Thoracic aorta (tissue), 2 donors: ENCODE results near the gene MCF2L. TPM values are rescaled to one million over a fixed set of nuclear protein-coding genes. Genes with fewer than 3 reads are reported as not detected.

Experiments used
- ATAC-seq: fragments of 150-250 bp; one replicate; pipeline ENCODE4 v1.8.0; 2017; ENCODE audit warnings: low read depth; ENCODE audit not compliant: insufficient number of reproducible peaks, low FRiP score
- DNase-seq: peaks from one replicate; pipeline ENCODE4 v3.0.0-alpha.2; 2020; ENCODE audit warnings: low spot score
- H3K27ac ChIP-seq, 2 donors: fragments of 200-600 bp; sonication (generic); 1 replicate in 1 of 2; 2 replicates in 1 of 2; pipeline ENCODE4 v1.5.1; 2016; ENCODE audit warnings: mild to moderate bottlenecking in 2 of 2, moderate library complexity in 2 of 2
- H3K27me3 ChIP-seq: fragments of 200-600 bp; sonication (generic); replicated peaks from 2 replicates; pipeline ENCODE4 v1.6.0; 2016; ENCODE audit warnings: mild to moderate bottlenecking; ENCODE audit not compliant: insufficient read depth
- H3K36me3 ChIP-seq: fragments of 200-600 bp; sonication (generic); one replicate; pipeline ENCODE4 v1.5.1; 2016
- H3K4me1 ChIP-seq, 2 donors: fragments of 200-600 bp; sonication (generic); 1 replicate in 1 of 2; 2 replicates in 1 of 2; pipeline versions ENCODE4 v1.5.1 to v1.6.0; 2016; ENCODE audit warnings: low read depth in 2 of 2, mild to moderate bottlenecking in 1 of 2; ENCODE audit not compliant: control insufficient read depth in 1 of 2
- H3K4me3 ChIP-seq: fragments of 200-600 bp; sonication (generic); 2 replicates; pipeline ENCODE4 v1.5.1; 2016; ENCODE audit warnings: mild to moderate bottlenecking
- H3K9me3 ChIP-seq: fragments of 200-600 bp; sonication (generic); 2 replicates; pipeline ENCODE4 v1.5.1; 2016
- total RNA-seq, 2 donors: library from RNA; depleted of rRNA; stranded (reverse); fragments of >200 nt; gene quantifications; one replicate each; pipeline versions ENCODE4 v1.1.0 to v1.2.3, GENCODE V29; 2016
- TF ChIP-seq, protein P1 (sequence below): fragments of 200-600 bp; sonication (generic); IDR thresholded peaks from one replicate; pipeline ENCODE4 v1.5.1; 2019; ENCODE audit warnings: antibody characterized with exemption

Gene MCF2L
- total RNA-seq, 2 donors from 2014 or later = 34.9 to 49.2 TPM

- TF ChIP-seq, protein P1, sequence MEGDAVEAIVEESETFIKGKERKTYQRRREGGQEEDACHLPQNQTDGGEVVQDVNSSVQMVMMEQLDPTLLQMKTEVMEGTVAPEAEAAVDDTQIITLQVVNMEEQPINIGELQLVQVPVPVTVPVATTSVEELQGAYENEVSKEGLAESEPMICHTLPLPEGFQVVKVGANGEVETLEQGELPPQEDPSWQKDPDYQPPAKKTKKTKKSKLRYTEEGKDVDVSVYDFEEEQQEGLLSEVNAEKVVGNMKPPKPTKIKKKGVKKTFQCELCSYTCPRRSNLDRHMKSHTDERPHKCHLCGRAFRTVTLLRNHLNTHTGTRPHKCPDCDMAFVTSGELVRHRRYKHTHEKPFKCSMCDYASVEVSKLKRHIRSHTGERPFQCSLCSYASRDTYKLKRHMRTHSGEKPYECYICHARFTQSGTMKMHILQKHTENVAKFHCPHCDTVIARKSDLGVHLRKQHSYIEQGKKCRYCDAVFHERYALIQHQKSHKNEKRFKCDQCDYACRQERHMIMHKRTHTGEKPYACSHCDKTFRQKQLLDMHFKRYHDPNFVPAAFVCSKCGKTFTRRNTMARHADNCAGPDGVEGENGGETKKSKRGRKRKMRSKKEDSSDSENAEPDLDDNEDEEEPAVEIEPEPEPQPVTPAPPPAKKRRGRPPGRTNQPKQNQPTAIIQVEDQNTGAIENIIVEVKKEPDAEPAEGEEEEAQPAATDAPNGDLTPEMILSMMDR = no peak
- no peak for DNase-seq
- Histone ChIP-seq H3K27ac (no peak overlapping the region), H3K27me3 (peaks cover 3% of the 10 kb centered on the region), H3K9me3 (no peaks in the 10 kb centered on the region), H3K36me3 (no peaks in the 10 kb centered on the region), H3K4me3 (no peak overlapping the region), H3K4me1 (peaks cover 0 to 14% of the 10 kb centered on the region in 2 donors)
- no peak for ATAC-seq
These were observed 145.7 kb downstream of the MCF2L start for GRCh38 chr13:113114511-113115362.

DNA sequence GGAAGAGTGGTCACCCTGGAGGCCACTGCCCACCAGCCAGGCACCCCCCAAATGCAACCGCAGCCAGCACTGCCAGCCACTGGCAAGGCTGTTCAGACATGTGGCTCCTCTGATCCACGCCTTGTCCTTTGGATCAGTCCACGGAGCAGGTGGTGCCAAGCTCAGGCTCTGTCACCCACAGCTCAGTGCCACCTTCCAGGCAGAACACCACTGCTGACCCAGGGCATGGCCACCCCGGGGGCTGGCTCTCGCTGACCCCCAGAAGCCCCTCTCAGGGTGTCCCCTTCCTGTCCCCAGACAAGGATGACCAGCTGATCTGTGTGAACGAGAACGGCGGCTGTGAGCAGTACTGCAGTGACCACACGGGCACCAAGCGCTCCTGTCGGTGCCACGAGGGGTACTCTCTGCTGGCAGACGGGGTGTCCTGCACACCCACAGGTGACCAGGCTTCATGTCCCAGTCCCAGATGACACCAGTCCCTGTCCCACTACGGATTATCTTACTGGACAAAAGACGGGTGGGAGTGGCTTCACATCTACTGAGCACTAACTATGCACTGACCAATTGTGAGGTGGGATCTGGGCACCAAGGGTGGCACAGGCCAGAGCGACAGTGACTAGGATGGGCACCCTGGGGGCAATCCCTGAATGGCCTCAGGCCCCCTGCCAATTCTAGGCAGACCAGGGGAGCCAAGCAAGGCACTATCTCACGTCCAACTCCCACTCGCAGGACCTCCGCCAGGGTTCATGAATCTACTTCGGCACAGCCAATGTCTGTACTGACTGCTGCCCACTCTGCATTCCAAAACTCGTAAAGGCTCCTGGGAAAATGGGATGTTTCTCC lies 146.6 kb downstream of the MCF2L start:
- no peak for DNase-seq

GRCh38 chr13:113116206-113116800 lies 147.3 kb downstream of the MCF2L start:
- DNase-seq = no peak
- TF ChIP-seq, protein P1 = no peak
- no peak overlapping the region for H3K27ac ChIP-seq

More for the DNA sequence above, 146.6 kb downstream of the MCF2L start:
- Histone ChIP-seq H3K4me3 (no peak overlapping the region), H3K36me3 (no peaks in the 10 kb centered on the region), H3K27me3 (peaks cover 3% of the 10 kb centered on the region), H3K9me3 (no peaks in the 10 kb centered on the region), H3K27ac (no peak overlapping the region), H3K4me1 (peaks cover 0 to 5% of the 10 kb centered on the region in 2 donors)
- TF ChIP-seq, protein P1 = no peak
- ATAC-seq = no peak

GRCh38 chr13:113116871-113117271 lies 147.9 kb downstream of the MCF2L start:
- peaks cover 0 to under 1% of the 10 kb centered on the region in 2 donors for H3K4me1 ChIP-seq
- no peak for ATAC-seq
- TF ChIP-seq, protein P1 = no peak
- H3K9me3 ChIP-seq = no peaks in the 10 kb centered on the region
- no peaks in the 10 kb centered on the region for H3K27me3 ChIP-seq
- no peak for DNase-seq
- H3K4me3 ChIP-seq = no peak overlapping the region
- no peak overlapping the region for H3K27ac ChIP-seq
- H3K36me3 ChIP-seq = no peaks in the 10 kb centered on the region

More at GRCh38 chr13:113116206-113116800, 147.3 kb downstream of the MCF2L start:
- Histone ChIP-seq H3K36me3 (no peaks in the 10 kb centered on the region), H3K9me3 (no peaks in the 10 kb centered on the region), H3K27me3 (no peaks in the 10 kb centered on the region), H3K4me3 (no peak overlapping the region), H3K4me1 (no peaks in the 10 kb centered on the region)
- ATAC-seq = no peak
